NCI-H82 treated with DMSO at 0.1 percent for 48 hours (cell line): Measurements from ENCODE around the gene GJB5.

Experiments used
- DNase-seq: peaks from one replicate; lab custom pipeline; 2025; ENCODE audit not compliant: unreplicated experiment; lab: John Stamatoyannopoulos, UW

GJB5 gene

DNA sequence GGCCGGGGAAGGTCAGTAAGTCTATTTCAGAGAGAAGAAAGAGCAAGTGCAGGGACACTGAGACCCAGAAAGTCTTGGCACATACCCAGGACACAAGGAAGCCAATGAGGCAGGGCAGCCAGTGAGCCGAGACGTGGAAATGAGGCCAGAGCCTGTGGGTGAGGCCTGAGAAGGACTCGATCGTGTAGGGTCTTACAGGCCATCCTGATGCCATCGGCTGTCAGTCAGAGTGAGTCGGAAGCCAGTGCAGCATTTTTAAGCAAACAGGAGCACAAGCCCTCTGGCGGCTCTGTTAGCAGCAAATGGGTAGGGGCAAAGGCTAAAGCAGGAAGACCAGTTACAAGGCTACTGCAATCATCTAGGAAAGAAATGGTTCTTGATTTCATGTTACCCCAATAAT is 20.1 kb downstream of the GJB5 start:
- no peak for DNase-seq

DNA sequence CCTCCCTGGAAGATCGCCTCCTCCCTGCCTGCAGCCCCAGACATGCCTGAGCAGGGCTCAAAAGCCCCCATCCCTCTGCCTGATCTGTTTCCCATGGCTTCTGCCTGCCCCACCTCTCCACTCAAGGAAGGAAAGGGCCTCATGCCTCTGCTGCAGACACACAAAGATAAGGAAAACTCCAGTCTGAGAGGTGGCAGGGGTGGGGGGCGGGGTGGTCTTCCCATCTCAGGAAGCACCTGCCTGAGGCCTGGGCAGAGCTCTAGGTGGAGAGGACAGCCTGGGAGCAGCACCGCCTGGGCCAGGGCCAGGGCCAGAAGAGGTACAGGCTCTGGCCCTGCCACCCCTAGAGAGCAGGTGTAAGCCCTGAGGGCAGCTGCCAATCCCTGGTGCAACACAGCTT is 22.1 kb downstream of the GJB5 start:
- DNase-seq, result no peak

DNA sequence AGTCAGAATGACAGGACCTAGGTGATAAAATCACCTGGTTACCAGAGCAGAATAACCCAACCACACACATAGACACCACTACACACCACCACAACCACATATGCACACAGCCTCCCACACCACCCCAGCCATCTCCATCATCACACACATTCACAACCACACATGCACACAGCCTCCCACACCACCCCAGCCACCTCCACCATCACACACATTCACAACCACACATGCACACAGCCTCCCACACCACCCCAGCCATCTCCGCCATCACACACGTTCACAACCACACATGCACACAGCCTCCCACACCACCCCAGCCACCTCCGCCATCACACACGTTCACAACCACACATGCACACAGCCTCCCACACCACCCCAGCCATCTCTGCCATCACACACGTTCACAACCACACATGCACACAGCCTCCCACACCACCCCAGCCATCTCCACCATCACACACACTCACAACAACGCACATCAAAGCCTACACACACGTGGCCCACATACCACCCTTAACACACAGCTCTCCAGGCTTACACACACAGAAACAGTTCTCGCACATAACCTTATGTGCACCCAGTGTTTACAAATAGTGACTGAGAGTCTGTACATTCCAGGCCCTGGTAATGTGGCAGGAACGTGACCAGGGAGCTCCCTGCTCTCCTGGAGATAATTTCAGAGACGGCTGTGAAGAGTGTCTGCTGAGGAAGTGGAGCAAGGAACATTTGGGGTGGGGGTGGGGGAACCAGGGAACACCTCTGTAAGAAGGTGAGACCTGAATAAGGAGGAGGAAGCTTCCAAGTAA is 22.9 kb downstream of the GJB5 start:
- DNase-seq, result no peak

DNA sequence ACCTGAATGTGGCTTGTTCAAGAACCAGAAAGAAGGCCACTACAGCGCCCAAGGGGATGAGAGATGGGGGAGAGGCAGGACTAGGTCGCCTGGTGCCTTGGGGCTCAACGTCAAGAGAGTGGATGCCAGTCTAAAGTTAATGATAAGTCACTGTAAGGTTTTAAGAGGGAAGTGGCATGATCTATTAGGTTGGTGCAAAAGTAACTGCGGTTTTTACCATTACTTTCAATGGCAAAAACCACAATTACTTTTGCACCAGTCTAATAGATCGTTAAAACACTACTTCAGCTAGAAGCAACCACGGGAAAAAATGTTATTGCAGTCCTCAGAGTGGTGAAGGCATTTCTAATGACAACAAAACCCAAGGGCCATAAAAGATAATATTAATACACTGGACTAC is 23.5 kb downstream of the GJB5 start:
- no peak for DNase-seq

DNA sequence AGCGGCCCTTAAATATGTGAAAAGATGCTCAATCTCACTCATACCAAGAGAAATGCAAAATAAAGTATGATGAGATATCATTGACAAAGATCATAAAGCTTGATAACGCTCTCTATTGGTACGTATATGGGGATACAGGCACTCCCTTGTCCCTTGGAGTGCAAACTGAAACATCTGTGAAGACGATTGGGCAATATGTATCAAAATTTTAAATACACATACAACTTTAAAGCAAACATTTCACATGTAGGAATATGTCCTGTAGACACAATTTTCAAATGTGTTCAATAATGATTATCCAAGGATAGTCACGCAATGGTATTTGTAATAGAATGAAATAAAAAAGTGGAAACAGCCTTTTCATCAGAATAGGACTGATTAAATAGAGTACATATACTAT is 24.2 kb downstream of the GJB5 start:
- no peak for DNase-seq

DNA sequence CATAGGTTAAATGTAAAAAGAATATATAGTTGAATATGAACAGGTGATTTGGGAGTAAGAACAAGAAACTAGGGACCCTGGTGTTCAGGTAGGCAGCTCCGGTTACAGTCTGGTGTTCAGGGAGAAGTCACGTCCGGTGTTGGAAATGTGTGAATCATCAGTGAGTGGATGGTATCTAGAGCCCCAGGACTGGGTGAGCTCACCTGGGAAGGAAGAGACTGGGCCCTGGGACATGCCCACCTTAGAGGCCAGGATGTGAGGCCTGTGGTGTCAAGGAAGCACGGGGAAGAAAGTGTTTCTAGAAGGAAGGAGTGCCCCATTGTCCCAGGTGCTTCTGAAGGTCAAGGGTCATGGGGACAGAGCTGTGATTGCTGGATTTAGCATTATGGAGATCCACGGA is 24.7 kb downstream of the GJB5 start:
- no peak for DNase-seq

DNA sequence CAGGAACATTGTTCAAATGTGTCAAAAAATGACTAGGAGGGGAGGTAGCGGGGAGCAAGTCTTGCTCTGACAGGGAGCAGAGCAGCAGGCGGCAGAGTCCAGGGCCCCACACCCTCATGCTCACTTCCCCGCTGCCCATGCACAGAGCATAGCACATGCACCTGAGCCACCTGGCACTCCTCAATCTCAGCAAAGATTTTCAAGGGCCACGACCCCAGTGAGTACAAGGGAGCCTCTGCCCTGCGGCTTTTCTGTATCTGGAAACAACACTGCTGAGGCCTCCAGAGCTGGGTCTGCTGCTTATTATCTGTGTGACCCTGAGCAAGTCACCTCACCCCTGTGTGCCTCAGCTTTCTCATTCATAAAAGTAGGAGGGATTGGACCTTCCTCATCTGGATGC is 25.1 kb downstream of the GJB5 start:
- no peak for DNase-seq

DNA sequence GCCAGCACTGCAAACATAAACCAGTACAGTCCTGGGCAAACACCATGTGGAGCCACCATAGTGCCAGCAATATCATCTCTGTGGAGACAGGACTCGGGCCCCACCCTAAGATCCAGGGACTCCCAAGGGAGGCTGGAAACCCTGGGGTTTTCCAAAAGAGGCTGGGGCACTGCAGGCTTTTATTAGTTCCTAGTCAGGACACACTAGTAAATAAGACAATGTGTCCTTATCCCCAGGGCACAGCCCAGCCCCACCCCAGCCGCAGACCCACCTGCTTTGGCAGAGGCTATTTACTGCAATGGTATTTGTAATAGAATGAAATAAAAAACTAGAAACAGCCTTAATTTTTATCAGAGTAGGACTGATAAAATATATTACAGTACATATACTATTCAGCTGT is 25.7 kb downstream of the GJB5 start:
- DNase-seq, result no peak

DNA sequence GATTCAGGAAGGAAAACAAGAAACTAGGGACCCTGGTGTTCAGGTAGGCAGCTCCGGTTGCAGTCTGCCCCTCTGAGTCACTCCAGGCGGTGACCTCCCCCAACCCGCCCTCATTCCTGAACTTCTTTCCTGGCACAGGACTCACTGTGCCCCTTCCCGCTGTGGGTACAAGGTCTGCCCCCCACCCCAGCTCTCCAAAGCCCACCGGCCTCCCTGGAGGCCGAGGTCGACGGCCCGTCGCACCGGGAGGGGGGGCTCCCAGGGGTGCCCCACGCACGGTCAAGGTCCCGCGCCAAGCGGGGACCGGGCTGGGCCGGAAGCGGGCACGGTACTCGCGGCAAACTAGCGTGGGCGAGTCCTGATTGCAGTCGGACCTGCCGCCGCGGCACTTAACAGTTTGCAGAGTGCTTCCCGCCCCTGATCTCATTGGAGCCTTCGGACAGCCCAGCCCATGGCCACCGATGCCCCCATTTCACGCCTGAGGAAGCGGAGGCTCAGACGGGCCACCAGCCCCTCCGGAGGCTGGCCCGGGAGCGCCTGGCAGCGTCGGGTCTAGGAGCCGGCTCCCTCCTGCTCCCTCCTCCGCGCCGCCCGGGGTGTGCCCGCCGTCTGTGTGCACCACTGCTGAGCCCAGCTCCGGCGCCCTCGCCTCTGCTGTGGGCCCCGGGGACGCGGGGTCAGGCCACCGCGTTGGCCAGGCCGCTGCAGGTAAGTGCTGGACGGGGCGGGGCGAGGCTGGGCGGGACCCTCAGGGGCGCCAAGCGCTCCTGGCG is 26.4 kb downstream of the GJB5 start, which contains the start of gene GJB3:
Gene GJB3, plus strand, starts transcription at position 144 of the 773 bp plus-strand sequence. CDS start 3,549 bp downstream, outside the sequence.
- DNase-seq, result no peak

DNA sequence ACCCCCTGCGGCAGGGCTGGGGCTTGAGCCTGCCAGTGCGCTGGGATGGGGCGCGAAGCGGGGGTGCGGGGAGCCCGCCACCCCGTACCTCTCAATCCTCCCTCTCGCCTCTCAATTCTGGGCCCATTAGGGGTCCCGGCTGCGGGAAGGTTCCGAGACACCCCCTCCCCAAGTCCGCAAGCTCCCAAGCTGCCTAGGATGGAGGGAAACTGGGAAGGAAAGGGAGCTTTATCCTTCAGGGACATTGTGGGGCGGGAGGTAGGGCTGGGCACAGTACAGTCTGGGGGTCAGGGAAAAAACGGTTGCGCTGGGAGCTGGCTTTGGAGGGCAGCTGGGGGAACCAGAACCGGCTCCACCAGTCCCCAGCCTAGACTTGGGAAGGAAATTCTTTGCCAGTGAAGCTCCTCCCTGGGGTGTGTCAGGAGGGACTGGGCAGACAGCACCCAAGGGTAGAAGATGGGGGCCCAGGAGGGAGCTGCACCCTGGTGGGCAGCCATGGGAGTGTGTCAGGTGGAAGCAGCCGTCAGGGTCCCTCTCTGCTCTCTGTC is 27.1 kb downstream of the GJB5 start:
- DNase-seq, result no peak

DNA sequence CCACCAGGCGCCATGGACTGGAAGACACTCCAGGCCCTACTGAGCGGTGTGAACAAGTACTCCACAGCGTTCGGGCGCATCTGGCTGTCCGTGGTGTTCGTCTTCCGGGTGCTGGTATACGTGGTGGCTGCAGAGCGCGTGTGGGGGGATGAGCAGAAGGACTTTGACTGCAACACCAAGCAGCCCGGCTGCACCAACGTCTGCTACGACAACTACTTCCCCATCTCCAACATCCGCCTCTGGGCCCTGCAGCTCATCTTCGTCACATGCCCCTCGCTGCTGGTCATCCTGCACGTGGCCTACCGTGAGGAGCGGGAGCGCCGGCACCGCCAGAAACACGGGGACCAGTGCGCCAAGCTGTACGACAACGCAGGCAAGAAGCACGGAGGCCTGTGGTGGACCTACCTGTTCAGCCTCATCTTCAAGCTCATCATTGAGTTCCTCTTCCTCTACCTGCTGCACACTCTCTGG is 29.9 kb downstream of the GJB5 start:
- DNase-seq, result no peak

DNA sequence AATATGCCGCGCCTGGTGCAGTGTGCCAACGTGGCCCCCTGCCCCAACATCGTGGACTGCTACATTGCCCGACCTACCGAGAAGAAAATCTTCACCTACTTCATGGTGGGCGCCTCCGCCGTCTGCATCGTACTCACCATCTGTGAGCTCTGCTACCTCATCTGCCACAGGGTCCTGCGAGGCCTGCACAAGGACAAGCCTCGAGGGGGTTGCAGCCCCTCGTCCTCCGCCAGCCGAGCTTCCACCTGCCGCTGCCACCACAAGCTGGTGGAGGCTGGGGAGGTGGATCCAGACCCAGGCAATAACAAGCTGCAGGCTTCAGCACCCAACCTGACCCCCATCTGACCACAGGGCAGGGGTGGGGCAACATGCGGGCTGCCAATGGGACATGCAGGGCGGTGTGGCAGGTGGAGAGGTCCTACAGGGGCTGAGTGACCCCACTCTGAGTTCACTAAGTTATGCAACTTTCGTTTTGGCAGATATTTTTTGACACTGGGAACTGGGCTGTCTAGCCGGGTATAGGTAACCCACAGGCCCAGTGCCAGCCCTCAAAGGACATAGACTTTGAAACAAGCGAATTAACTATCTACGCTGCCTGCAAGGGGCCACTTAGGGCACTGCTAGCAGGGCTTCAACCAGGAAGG is 30.5 kb downstream of the GJB5 start:
- no peak for DNase-seq

DNA sequence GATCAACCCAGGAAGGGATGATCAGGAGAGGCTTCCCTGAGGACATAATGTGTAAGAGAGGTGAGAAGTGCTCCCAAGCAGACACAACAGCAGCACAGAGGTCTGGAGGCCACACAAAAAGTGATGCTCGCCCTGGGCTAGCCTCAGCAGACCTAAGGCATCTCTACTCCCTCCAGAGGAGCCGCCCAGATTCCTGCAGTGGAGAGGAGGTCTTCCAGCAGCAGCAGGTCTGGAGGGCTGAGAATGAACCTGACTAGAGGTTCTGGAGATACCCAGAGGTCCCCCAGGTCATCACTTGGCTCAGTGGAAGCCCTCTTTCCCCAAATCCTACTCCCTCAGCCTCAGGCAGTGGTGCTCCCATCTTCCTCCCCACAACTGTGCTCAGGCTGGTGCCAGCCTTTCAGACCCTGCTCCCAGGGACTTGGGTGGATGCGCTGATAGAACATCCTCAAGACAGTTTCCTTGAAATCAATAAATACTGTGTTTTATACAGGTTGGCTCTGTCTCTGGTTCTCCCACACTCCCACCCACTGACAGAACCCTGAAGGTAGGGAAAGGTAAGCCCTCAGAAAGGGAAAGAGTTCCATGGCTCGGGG is 31.1 kb downstream of the GJB5 start:
- DNase-seq, result no peak

DNA sequence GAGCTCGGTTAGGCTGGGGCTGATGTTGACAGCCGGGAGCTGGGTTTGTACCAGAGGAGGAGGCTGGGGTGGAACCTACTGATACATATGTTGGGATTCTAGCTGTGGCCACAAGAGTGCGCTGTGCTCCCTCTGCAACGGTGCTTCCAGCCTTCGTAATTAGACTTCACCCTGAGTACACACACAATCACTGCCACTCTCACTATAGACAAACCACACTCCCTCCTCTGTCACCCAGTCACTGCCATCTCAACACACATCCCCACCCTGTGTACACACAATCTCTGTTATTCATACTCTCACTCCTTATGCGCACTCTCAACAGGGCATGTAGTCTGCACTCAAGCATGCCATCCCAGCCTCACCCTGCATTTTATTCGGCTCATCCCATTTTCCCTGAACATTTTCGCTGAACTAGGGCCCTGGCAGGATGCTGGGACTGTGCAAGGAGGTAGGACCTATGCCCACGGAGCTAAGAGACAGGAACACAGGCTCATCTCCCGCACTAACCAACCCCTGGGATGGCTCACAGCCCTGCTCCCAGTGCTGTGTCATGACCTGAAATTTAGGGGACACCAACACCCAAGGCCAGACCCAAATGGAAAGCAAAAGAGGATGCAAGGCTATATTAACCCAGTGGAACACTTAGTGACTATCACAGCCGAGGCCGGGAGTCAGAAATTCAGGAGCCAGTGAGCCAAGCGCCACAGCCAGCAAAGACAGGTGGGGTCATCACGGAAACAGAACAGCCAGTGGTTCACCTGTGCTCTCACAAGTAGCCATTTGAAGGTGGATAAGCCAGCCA is 31.9 kb downstream of the GJB5 start:
- DNase-seq, result peak; percentile 66

DNA sequence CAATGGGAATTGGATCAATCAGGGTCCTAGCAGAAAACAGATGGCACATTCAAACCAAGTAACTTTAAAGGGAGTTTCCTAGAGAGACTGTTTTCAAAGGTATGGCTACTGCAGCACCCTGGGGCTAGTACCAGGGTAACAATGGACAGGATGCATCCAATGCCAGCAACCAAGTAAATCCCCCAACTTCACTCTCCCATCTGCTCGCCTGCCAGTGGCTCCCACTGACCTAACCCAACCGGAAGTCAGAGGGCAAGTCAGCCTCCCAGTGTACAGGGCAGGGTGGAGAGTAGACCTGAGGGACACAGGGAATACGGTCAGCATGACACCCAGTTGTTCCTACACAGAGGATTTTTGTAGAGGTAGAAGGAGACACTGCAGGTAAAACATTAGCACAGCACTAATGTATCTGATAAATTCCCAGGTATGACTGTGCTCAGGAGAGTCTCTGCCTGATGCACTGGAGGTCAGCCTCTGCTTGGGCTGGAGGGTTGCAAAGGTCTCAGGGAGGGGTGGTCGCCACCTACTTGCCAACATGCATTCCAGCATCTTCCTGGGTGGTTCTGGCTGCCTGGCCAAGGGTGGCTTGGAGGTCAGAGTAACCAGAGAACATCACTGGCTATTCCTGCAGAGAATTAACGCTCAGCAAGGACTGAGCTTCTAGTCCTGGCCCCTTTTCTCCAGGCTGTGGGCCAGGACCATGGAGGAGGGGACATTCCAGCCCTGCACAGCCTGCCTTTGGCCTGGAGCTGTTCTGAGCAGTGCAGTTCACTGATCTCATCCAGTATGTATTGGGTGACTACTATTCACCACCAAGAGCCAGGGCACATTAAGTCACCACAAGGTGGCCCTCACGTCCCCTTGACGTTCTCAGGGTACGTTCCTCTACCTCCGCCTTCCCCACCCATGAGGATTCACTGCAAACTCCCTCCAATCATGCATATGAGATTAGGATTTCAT is 32.9 kb downstream of the GJB5 start:
- no peak for DNase-seq

DNA sequence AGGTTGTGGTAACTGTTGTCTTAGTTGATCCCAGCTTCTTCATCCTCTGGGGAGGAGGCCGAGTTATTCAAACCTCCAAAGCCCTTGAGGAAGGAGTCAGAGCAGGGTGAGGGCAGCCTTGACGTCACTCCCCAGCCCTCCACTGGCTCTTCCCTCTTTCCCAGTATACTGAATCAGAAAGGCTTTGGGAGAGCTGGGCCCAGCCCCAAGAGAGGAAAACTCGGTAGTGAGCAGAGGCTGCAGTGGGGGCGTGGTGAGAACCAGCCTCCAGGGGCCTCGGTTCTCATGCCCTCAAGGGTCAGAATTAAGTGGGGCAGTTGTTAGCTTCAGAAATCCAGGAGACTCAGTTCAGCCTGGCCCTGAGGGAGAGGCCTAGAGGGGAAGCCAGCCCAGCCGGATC is 36.1 kb downstream of the GJB5 start:
- no peak for DNase-seq

DNA sequence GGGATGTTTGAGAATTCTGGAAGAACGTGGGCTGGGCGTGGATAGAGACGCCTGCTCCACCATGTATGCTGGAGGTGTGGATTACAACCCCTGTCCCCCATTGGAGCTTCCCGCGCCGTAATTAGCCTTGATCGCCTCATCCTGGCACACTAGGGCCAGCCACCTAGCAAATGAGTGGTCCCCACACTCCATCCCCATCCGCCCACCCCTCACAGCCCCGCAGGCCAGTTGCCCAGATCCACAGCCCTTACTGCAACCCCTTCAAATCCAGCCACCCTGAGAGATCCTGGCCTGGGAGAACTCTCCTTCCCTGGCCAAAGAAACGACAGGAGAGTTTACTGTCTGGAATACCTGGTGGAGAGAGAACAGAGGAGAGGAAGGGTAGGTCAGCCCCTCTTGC is 37.6 kb downstream of the GJB5 start:
- DNase-seq, result no peak

DNA sequence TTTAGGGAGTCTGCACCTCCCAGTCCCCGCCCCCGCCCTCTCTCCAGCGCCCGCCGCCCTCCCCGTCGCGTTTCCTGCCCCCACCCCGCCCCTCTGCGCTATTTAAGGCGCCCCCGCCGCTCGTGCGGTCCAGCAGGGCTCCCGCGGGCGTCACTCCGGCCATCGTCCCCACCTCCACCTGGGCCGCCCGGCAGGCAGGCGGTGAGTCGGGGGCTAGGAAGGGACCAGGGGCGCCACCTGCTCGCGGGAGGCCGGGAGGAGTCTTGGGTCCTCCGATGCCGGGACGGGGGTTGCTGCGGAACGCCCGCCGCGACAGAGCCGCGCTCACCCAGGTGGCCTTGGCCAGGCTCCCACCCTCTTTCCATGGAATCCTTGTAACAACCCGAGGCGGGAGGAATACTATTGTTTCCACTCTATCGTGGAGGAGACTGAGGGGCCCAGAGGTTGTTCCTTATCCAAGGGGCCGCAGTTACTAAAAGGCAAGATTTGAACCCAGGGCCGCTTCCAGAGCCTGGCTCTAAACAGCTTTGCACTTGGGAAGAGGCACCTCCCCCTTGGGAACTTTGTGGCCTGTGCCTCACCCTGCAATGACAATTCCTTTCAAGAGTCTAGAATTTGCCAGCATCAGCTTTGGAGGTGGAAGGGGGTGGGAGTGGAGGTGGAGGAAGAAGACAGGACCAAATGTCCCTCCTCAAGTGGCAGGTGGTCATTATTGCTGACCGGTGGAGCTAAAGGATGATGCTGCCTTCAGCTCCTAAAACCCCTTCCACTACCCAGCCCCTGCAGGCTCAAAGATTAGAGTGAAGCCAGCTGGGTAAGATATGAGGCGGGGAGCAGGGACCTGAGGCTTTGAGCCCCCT is 38.3 kb downstream of the GJB5 start, which contains the start of gene GJA4:
Gene GJA4, plus strand, starts transcription at position 132 of the 860 bp plus-strand sequence. CDS start 1,215 bp downstream, outside the sequence.
- no peak for DNase-seq
